CD4-positive, alpha-beta T cell treated with Interleukin-17A for 1 hour (primary cell): ENCODE measurements around the gene POU2F3.
A peak's percentile ranks its signal among the peaks of the same experiment; 100 is the strongest.

Experiments used
- DNase-seq: peaks from one replicate; pipeline ENCODE4 v3.0.0-alpha.2; 2020

POU2F3 gene

DNA sequence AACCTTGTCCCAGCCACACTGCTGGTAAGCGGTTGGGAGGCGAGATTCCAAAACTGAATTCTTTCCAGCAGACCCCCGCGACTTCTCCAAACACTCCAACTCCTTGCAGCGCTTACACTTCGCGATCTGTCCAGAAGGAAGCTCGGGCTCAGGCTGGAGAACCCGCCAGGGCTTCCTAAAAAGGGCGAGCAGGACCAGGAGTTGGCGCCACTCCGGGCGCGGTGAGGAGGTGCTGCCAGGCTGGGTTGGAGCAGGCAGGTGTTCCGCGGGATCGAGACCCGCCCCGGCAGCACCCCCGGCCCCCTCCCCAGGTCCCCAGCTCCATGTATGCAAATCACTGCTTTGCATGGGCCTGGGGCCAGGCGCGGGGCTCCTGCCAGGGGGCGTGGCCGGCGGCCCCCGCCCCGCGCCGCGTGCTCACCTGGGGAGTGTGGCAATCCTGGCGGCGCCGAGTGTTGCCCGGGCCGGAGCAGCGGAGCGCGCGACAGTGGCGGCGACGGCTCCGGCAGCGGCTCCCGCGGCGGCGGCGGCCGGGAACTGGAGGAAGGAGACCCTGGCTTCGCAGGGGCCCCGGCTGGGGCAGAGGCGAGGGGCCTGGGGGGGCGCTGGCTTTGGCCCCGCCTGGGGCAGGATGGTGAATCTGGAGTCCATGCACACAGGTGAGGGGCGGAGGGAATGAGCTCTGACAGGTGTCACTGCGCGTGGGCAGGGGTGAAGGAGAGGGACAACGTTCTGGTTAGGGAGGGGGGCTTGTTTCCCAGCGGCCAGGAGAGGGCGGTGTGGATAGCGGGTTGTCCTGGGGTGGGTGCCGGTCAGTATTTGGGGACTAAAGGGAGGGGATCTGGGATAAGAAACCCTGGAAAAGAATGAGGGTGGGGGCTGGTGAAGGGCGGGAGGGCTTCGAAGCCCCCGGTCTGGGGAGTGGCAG, at the start of gene POU2F3:
Gene POU2F3 (plus strand): TSS at position 428 of the 928 bp plus-strand sequence. CDS start 204 bp downstream, at position 632.
- no peak for DNase-seq

DNA sequence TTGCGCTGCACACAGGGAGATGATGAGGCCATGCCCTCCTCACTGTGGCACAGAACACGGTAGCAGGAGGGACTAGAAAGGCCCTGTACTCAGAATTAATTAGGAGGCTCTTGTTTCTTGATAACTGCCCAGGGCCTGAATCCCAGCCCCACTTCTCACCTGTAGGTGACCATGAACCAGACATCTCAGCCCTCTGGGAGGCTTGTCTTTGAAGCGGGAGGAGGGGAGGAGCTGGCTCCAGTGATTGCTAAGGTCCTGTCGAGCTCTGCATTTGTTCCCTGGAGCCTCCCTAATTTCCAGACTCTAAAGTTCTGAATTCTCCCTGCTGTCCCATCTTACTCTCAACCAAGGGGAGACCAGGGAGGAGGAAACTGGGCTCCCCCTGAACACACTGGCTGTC, 48.9 kb upstream of the POU2F3 start:
- DNase-seq = no peak

DNA sequence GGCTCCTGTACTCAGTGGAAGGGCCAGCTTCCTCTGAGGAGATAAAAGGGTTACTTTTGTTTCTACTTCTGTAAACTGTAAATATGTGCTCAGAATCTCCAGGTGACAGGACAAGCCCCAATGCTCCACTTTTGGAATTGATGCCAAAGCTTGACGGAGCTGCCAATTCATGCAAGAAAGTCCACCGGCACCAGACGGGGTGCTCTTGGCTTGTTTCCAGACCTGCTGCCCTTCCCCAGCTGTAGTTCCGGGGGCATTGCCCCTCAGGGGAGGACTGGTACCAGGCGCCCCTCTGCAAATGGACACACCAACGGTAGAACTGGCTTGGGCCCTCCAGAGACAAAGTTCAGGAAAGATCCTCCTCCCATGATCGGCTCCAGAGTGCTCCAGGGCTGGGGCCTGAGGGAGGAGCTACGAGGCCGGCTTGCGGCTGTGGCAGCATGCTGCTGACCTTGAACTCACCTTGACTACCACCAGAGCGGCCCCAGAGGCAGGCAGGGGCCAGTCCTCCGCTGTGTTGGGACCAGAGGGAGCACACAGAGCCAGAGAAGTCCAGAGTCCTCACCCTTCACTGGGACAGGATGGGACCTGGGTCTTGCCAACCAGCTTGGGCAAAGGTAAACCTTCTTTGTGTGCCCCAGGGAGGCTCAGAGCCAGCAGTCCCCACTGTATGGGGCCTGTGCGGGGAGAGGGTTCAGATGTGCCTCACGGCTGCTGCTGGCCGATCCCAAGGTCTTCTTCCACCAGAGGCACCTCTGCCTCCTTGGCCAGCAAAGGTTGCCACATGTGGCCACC, 46.9 kb upstream of the POU2F3 start:
- DNase-seq = no peak

DNA sequence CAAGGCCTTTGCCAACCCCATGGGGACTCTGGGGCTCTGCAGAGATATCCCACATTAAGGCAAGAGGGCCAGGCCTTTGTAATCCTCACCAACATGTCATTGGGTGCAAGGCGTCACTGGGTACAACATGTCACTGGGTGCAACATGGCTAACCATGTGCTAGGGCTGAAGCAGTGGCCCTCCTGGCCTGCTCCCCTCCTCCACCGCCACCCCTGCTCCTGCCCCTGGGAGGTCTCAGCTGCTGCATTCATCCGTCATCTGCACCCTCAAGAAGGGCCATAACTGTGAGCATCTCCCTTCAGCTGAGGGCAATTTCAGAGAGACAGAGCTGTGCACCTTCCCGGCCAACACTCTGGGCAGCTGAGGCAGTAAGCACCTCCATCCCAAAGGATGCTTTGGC, 45.8 kb upstream of the POU2F3 start:
- no peak for DNase-seq

DNA sequence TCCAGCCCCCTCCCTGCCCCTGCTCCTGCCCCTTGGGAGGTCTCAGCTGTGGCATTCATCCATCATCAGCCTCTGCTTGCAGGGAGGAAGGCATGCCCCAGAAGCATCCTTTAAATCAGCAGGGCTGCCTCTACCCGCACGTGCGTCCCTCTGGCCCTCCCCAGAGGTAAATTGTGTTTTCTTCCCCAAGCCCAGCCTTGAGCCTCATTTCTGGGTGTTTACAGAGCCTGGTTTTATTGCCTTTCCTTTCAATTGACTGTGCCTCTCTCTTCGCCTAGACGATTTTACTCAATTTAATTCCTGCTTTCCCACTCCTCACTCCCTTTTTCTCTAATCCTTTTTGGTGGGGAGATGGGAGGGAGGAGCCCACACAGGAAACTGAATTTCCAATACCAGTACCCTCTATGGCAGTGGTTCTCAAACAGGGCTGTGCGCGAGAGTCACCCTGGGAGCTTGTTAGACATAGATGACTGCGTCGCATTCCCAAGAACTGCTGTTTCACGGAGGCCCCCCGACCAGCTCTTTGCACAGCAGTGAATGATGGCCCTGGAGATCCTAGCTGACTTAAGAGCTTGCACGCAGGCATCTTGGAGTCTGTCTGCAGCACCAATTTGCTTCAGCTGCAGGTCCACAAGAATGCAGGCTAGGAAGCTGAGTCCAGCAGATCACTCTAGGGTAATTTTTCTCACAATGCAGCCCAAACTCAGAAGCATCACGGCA, 44.2 kb upstream of the POU2F3 start:
- no peak for DNase-seq

DNA sequence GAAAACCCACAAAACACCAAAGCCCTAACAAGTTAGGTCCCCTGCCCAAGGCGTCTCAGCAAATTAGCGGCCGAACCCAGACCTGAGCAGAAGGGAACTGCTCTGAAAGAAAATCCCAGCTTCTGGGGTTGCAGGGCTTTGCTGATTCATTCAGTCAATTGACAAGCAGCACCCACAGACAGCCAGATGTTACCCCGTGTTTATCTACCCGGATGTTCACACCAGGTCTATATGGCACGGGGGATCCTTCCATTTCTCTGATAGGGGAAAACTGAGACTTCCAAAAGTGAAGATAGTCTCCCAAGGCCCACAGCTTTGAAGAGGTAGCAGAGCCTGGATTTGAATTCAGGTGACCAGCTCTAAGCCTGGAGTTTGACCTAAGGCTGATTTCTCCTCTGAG, 43.1 kb upstream of the POU2F3 start:
- no peak for DNase-seq

DNA sequence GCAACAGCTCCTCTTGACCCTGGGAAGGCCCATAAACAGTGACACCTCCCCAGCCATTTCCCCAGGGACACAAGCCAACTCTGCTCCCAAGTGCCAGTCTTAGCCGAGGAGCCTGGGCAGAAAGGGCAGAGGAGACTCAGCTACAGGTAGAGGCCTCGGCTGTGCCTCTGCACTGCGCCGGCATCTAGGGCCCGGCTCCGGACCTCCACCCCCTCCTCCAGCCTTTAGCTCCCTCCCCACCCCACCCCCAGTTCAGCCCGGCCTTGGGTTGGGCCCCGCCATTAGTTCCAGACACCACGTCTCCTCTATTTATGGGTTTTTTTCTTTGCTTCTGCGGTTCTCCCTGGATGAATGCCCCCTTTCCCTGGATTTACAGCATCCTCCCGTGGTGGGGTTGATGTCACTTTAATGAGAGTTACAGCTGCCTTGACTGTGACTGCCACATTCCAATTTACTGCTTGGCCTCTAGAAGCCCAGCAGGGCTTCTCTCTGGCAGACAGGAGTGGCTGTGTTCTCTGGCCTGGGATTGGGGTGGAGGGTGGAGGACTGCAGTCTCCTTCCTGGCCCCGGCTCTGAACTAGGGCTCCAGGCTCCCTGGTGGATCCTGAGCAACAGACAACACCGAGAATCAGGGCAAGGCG, 42.6 kb upstream of the POU2F3 start:
- no peak for DNase-seq

DNA sequence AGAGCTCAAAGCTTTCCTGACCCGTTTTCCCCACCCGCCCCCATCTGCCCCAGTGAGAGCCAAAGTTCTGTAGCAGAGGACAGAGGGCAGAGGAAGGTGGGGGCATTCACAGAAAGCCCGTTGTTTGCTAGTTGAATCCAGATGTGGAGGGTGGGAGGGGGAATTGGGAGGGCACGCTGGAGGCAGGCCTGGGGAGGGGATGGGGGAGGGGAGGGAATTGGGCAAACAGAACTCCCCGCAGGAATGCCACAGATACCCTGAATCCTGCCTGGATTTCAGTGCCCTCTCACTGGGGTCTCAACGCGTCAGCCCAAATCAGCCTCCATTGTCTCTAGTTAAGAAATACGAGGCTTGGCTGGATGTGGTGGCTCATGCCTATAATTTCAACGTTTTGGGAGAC, 42.0 kb upstream of the POU2F3 start:
- DNase-seq = no peak

DNA sequence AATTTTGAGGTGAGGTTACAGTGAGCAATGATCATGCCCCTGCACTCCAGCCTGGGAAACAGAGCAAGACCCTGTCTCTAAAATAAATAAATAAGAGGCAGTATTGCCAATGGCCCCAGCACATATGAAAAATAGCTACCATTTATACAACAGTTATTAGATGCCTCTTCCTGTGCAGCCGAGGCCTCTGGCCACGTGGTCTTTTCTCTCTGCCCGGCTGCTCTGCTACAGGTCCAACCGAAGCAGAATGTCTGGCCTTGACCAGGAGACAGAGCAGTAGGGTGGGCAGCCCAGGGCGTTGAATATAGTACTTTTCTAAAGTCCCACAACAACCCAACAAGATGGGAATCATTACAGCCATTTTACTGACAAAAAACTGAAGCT, 41.5 kb upstream of the POU2F3 start:
- no peak for DNase-seq

DNA sequence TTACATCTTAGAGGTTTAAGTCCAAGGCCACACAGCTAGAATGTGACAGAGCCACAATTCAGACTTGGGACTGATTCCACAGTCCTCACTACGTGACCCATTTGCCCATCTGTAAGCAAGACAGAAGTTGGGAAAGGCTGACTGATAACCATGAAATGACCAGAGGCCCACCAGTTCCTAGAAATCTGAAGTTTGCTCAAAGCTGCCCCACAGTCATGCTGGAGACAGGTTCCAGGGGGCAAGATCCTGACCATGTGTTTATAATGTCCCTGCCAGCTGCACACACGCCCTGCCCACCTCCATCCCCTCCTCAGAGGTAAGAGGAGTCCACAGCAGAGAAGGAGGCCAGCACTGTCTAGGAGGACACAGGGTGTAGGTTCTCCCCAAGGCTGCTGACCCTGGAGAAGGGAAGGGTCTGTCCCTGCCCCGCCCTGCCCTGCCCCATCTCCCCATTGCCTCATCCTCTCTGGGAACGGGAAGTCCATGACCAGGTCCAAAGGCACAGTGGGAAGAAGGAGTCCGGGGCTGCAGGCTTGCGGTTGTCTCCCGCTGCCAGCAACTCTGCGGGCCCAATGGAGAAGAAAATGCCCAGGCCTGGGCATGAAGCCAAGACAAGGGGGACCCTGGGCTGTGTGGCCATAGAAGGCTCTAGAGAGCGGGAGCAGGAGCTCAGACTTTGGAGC, 41.0 kb upstream of the POU2F3 start:
- DNase-seq = no peak

DNA sequence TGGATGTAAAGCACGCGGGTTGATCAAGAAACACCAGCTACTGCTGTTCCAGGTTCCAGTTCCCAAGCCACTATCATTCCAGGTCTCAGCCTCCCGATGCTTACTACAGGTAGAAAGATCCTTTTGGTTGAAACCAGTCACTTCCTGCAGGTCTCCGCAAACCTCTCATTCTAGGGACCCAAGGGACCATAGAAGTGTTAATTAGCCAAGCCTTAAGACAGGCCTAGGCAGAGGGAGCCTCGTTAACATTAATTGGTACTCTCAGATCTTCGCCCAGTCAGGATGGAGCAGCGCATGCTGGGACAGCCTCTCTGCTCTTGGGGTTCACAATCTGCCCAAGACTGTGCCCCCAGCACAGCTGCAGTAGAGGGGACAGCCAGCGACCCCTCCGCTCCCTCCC, 40.3 kb upstream of the POU2F3 start:
- DNase-seq = no peak

DNA sequence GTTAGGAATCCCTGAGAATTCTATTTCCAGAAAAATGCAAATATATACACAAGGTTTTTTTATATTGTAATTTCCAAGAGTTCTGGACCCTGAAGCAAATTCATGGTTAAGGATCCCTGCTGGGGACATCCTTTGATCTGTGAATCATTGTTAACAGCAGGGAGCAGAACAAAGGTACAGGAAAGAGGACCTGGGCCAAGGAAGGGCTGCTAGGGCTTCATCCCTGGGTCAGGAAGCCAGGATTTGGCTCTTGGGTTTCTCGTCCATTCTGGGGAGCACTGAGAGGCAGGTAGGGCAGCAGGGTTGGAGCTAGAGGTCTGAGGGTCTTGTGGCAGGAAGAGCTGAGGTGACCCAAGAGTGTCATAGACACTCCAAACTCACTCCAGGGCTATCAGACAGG, 39.3 kb upstream of the POU2F3 start:
- DNase-seq = no peak

DNA sequence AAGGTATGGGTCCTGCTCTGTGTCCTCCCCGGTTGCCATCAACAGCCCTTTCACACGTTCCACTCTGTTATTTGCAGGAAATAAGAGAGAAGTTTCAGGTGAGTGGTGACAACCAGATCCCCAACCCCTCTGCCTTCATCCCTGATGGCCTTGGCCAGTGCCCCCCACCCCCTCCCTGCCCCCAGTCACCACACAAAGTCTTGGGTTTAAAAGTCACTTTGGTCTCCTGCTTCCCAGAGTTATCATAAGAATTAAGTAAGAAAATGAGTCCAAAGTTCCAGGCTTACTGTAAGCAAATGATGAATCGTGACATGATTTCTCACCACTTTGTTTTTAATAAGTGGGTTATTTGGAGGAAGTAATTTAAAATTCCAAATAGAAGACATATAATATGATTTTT, 38.3 kb upstream of the POU2F3 start:
- DNase-seq = no peak

DNA sequence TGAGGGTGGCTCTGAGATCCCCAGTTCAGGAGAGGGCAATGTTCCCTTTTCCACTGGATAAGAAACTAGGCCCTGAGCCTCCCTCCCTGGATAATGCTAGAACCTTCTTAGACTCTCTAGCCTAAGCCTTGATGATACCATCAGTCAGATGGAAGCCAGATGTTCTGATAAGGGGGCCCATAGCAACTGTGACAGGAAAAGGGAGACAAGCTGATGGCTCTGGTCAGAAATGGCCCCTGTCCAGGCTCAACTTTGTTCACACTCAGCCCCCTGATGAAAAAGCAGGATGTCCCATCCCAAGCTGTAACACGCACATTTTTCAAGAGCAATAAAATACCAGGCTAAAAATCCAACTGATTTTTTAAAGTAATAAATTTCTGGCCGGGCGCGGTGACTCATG, 36.3 kb upstream of the POU2F3 start:
- no peak for DNase-seq

DNA sequence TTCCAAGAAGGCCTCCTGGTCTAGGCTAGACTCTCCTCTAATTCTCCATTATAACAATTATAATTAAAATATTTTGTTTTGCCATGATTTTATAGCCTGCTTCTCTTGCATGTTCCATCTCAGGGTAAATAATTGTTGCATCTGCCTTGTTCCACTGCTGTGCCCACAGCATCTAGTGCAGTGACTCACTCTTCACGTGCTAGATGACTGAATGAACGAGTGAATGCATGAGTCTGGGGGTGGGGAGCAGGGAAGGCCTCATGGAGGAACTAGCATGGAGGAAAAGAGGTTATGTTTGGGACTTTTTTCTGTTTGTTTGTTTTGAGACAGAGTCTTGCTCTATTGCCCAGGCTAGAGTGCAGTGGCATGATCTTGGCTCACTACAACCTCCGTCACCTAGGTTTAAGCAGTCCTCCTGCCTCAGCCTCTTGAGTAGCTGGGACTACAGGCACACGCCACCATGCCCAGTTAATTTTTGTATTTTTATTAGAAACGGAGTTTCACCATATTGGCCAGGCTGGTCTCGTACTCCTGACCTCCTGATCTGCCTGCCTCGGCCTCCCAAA, 34.3 kb upstream of the POU2F3 start:
- no peak for DNase-seq

DNA sequence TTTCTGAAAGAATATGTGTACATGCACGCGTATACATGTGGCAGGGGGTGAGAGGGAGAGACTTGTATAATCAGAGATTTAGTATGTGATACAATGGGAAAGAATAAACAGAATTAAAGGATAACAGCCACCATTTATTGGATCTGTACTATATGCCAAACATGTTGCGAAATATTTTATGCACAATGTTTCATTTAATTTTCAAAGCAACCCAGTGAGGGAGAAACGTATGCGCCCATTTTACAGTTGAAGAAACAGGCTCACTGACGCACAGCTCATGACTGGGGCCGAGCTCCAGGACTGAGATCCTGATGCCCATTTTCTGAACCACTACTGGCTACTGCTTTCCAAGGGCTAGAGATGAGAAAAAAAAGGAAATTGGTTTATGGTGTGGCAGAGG, 32.4 kb upstream of the POU2F3 start:
- DNase-seq = no peak

DNA sequence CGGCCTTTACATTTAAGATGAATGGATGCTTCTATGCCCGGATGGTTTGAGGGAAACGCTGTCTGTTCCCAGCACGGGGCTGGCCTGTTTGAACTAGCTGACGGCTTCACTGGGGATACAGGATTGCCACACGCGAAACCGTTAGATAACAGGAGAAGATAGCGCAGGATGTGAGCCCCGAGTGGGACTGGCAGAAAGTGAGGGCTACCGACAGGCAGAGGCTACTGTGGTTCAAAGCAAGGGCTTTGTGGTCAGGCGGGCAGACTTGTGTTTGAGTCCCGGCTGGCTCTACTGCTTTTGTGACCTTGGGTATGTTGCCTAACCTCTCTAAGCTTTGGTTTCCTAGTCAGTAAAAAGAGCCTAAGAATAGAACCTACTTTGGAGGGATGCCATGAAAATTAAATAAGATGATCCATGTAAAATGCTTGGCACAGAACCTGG, 31.9 kb upstream of the POU2F3 start:
- DNase-seq = no peak

DNA sequence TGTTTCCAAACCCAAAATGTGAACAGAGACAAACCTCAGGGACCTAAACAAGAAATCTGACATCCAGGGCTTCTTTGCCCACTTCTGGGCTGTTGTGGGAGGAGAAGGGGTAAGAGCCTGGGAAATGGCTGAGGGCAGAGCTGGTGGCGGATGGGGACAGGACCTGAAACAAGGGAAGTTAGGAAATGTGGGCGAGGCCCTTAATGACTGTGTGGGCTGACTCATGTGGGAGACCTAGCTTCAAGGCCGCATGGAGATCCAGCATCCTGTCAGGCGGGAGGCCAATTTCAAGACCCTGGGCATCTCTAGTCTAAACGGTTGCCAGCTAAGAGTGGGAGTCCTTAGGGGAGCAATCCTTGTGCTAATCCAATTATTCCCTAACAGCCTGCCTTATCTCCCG, 31.2 kb upstream of the POU2F3 start:
- no peak for DNase-seq

DNA sequence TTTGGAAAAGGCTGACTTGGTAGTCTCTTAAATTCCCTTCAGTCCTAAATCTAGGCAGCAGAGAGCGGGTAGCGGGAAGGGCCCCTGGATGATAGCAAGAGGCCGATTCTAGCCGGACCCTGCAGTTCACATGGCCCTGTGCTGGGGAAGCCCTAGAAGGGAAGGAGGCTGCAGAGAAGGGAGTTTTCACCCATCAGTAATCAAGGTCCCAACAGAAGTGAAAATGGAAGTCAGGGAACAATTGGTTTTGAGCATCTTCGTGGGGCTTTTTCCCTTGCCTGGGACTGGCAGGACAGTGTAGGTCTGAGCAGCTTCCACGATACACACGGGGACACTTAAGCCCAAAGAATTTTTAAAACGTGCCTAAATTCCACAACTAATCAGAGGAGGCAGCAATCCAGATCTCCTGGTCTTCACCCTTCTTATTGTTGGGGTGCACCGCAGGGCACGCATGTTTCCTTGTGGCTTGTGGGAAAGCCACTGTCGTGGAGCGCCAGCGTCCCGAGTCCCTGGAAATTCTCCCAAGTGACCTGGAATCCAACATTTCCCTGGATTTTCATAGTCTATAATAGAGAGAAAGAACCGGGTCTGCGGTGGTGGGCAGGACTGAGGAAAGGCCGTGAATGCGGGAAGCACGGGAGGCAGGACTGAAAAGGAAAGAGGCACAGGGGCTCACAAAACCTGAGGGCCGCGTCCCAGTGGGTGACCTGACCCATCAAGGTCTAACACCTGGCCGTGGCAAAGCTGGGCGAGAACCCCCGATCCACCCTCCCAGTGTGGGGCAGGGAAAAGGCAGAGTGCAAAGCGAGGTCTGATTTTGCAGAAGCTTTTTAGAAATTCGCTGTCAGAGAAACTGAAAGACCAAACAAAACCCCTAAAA, 30.0 kb upstream of the POU2F3 start:
- DNase-seq = no peak

DNA sequence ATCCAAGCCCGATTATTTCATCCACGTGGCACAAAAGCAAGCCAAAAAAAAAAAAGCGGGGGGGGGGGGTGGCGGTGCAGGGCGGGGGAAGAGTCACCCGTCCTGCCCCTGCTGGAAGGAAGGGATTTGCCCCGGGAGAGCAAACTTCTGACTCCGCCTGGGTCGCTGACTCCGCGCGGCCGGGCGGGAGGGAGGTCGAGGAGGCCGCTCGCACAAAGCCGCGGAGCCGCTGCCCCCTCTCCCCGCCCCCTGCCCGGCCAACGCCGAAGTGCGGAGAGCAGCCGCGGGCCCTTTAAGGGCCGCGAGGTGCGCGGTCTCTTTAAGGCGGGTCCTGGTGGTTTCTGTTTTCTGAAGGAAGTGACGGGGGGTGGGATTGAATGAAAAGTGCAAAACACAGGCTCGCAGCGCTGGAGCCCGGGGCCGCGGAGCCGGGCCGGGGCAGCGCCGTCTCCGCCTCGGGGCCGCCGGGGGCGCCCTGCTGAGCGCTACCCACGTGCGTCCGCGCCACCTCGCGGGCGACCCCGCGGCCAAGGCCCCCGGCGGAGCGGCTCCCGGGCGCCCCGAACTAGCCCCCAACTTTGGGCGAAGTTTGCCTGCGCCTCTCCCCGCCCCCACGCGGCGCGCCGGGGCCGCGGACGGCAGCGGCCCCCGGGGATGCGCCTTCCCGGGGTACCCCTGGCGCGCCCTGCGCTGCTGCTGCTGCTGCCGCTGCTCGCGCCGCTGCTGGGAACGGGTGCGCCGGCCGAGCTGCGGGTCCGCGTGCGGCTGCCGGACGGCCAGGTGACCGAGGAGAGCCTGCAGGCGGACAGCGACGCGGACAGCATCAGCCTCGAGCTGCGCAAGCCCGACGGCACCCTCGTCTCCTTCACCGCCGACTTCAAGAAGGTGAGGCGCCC, 29.1 kb upstream of the POU2F3 start, which contains the start of gene OAF:
Gene OAF (plus strand): TSS at position 407 of the 896 bp plus-strand sequence. CDS start 248 bp downstream, at position 655.
- peak; percentile 69 for DNase-seq
